Non-pigmented ciliary epithelial cell (primary cell): Measurements from ENCODE around the gene ZNF576.
"Not testable (repeated sequence)": the region's sequence is repeated elsewhere in the genome, so short reads cannot be mapped to it uniquely, and the experiment has no call there.

ENCODE experiments used
- DNase-seq: peaks from one replicate; pipeline ENCODE4 v3.0.0-alpha.2; 2010; ENCODE audit warnings: low read depth

Gene ZNF576

GRCh38 chr19:43625918-43626579 lies 29.7 kb downstream of the ZNF576 start:
- no peak for DNase-seq

GRCh38 chr19:43626838-43627237 lies 30.4 kb downstream of the ZNF576 start:
- no peak for DNase-seq

GRCh38 chr19:43628646-43629326 lies 32.4 kb downstream of the ZNF576 start:
- DNase-seq = no peak

- DNase-seq = no peak
Measured at GRCh38 chr19:43631491-43631890, 35.1 kb downstream of the ZNF576 start.

GRCh38 chr19:43633520-43633919 lies 37.1 kb downstream of the ZNF576 start:
- no peak for DNase-seq

GRCh38 chr19:43634068-43634467 lies 37.7 kb downstream of the ZNF576 start:
- DNase-seq = no peak

- DNase-seq = no peak
Measured at GRCh38 chr19:43634506-43634871, 38.1 kb downstream of the ZNF576 start.

GRCh38 chr19:43634872-43635560 lies 38.6 kb downstream of the ZNF576 start:
- no peak for DNase-seq

- not testable (repeated sequence) for DNase-seq
Measured at GRCh38 chr19:43635561-43635940, 39.2 kb downstream of the ZNF576 start.

GRCh38 chr19:43636121-43636683 lies 39.8 kb downstream of the ZNF576 start:
- no peak for DNase-seq

- no peak for DNase-seq
Measured at GRCh38 chr19:43638214-43638994, 42.0 kb downstream of the ZNF576 start.

- no peak for DNase-seq
Measured at GRCh38 chr19:43638995-43639518, 42.7 kb downstream of the ZNF576 start.

GRCh38 chr19:43639519-43640423 lies 43.4 kb downstream of the ZNF576 start, which contains the start of gene CADM4:
TSS of gene CADM4 (minus strand) at chr19:43639850. CDS start at chr19:43639790, 60 bp downstream.
- no peak for DNase-seq

GRCh38 chr19:43640424-43640757 lies 44.0 kb downstream of the ZNF576 start:
- DNase-seq = no peak

- DNase-seq = no peak
Measured at GRCh38 chr19:43641333-43641732, 44.9 kb downstream of the ZNF576 start.

- no peak for DNase-seq
Measured at GRCh38 chr19:43642531-43642930, 46.1 kb downstream of the ZNF576 start.

- DNase-seq = no peak
Measured at GRCh38 chr19:43643326-43643725, 46.9 kb downstream of the ZNF576 start.

GRCh38 chr19:43644181-43644580 lies 47.8 kb downstream of the ZNF576 start:
- no peak for DNase-seq

- DNase-seq = no peak
Measured at GRCh38 chr19:43648633-43649032, 52.2 kb downstream of the ZNF576 start.

- no peak for DNase-seq
Measured at GRCh38 chr19:43649514-43649913, 53.1 kb downstream of the ZNF576 start.

- not testable (repeated sequence) for DNase-seq
Measured at GRCh38 chr19:43650276-43650675, 53.9 kb downstream of the ZNF576 start.
